Right lobe of liver (tissue), 6 donors: Measurements from ENCODE around the gene FAM3A. TPM values are rescaled to one million over a fixed set of nuclear protein-coding genes. Genes with fewer than 3 reads are reported as not detected.
"Not testable (repeated sequence)": the region's sequence is repeated elsewhere in the genome, so short reads cannot be mapped to it uniquely, and the experiment has no call there.

Experiments
- ATAC-seq, 4 donors: fragments of 200-7000 bp; cut with Tn5 transposase; one replicate each; pipeline ENCODE4 v1.9.1; 2020; ENCODE audit warnings: mild to moderate bottlenecking in 4 of 4, moderate library complexity in 4 of 4
- DNase-seq, 3 donors: peaks; one replicate each; pipeline ENCODE4 v3.0.0-alpha.2; 2020
- H3K27ac ChIP-seq, 3 donors: fragments of 200-600 bp; one replicate each; pipeline ENCODE4 v1.8.0; 2022
- H3K27me3 ChIP-seq, 2 donors: fragments of 200-600 bp; one replicate each; pipeline ENCODE4 v1.8.0; 2022
- H3K36me3 ChIP-seq, 4 donors: fragments of 200-600 bp; sonication (generic) in 1 of 4; one replicate each; pipeline versions ENCODE4 v1.5.1 to v1.8.0; 2017 to 2022; ENCODE audit warnings: control low read depth in 1 of 4
- H3K4me1 ChIP-seq, 4 donors: fragments of 200-600 bp; sonication (generic) in 1 of 4; one replicate each; pipeline versions ENCODE4 v1.5.1 to v1.8.0; 2017 to 2022; ENCODE audit warnings: control low read depth in 1 of 4
- H3K4me3 ChIP-seq, 3 donors: fragments of 200-600 bp; one replicate each; pipeline ENCODE4 v1.8.0; 2022
- H3K9me3 ChIP-seq, 4 donors: fragments of 200-600 bp; sonication (generic) in 1 of 4; one replicate each; pipeline versions ENCODE4 v1.5.1 to v1.8.0; 2017 to 2022; ENCODE audit warnings: control low read depth in 1 of 4
- POLR2A ChIP-seq: fragments of 450-650 bp; IDR thresholded peaks from one replicate; pipeline ENCODE4 v1.6.1; 2017; ENCODE audit warnings: antibody characterized with exemption, mild to moderate bottlenecking
- WGBS: methylation state at CpG from one replicate; pipeline ENCODE4 v1.1.6; 2018; ENCODE audit warnings: low coverage, low lambda C conversion rate; ENCODE audit not compliant: insufficient coverage; ENCODE audit errors: missing lambda C conversion rate; 5-methylcytosine and 5-hydroxymethylcytosine counted together
- intact Hi-C, 2 donors: fragments of 100-400 bp; cut with DNase I; formaldehyde crosslinking; loops; one replicate each; pipeline versions ENCODE4 v1.11.2 to v1.14.1; 2022
- total RNA-seq, 6 experiments: library from RNA; depleted of rRNA in 2 of 6; stranded (reverse); fragments of >200 nt in 2 of 6; fragmentation: NEBNext Ultra II Directional in 3 of 6; extraction: Animal tissue kit (Norgen Biotek cat#: 25700) in 3 of 6; gene quantifications; one replicate each; pipeline versions ENCODE4 v1.1.0 to v1.2.4, GENCODE V29; 2016 to 2023
- TF ChIP-seq, protein P1 (sequence below), 4 donors: fragments of 200-600 bp in 3 of 4; fragments of 450-650 bp in 1 of 4; IDR thresholded peaks; one replicate each; pipeline versions ENCODE4 v1.5.1 to v1.8.0; 2016 to 2022; ENCODE audit warnings: antibody characterized with exemption in 4 of 4, mild to moderate bottlenecking in 2 of 4
- donor health status: DM: no; HTN: yes; CAD: no.
- donor health status: DM: no; HTN: no; CAD: no.
- donor health status: DM: no; HTN: no; CAD: no.
- donor health status: DM: no; HTN: yes; CAD: no.
- donor health status: DM: no; HTN: yes; CAD: no.

FAM3A gene
- total RNA-seq, 6 experiments from 2014 or later, result 23.5 to 44.2 (median 34.9) TPM

DNA sequence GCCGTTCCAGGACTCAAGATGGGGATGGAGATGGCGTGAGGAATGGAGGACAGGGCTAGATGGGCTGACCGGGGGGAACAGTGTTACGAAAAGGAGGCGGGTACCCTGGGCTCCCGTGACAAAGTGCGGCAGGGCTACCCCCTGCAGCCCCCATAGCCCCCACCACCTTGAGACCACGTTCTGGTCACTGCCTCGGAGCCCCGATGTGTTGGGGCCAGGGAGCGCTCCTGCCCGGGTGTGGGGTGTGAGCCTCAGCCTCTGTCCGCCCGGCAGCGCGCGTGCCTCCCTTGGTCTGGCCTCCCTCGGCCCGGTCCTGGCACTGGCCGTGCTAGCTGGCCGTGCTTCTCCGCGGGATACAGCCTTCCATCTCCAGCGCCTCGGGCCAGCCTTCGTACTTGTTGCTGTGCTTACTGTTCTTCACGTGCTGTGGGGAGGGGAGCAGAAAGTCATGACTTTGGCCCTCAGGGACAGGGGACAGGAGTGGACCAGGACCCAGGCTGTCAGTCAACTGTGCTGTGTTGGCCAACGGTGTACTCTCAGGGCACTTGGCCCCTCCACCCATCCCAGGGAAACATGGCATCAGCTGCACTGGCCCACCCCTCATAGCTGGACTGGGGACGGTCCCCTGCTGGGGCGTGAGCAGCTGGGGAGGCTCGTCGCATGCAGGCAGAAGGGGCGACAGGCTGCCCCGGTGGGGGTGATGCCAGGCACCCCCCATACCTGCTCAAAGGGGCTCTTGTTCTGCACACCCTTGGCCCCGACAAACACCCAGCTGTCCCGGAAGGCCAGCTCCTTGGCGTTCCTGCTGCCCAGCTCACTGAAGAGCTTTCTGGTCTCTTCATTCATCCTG lies 9.3 kb downstream of the FAM3A start:
- no peak overlapping the region for H3K4me3 ChIP-seq
- H3K27me3 ChIP-seq, result no peaks in the 10 kb centered on the region
- H3K27ac ChIP-seq, result no peak overlapping the region
- no peaks in the 10 kb centered on the region for H3K4me1 ChIP-seq
- intact Hi-C loops, result no loop called here
- H3K36me3 ChIP-seq, result peaks cover 0 to 7% (median 0%) of the 10 kb centered on the region in 4 donors
- no peaks in the 10 kb centered on the region for H3K9me3 ChIP-seq
- TF ChIP-seq, protein P1, sequence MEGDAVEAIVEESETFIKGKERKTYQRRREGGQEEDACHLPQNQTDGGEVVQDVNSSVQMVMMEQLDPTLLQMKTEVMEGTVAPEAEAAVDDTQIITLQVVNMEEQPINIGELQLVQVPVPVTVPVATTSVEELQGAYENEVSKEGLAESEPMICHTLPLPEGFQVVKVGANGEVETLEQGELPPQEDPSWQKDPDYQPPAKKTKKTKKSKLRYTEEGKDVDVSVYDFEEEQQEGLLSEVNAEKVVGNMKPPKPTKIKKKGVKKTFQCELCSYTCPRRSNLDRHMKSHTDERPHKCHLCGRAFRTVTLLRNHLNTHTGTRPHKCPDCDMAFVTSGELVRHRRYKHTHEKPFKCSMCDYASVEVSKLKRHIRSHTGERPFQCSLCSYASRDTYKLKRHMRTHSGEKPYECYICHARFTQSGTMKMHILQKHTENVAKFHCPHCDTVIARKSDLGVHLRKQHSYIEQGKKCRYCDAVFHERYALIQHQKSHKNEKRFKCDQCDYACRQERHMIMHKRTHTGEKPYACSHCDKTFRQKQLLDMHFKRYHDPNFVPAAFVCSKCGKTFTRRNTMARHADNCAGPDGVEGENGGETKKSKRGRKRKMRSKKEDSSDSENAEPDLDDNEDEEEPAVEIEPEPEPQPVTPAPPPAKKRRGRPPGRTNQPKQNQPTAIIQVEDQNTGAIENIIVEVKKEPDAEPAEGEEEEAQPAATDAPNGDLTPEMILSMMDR (IDR thresholded peaks at IDR 0.05), result no peak
- ATAC-seq (peak in 1 of 4 donors; percentile 12), DNase-seq (no peak)
- 73% methylated on average over 2 of the region's 37 CpGs for WGBS

DNA sequence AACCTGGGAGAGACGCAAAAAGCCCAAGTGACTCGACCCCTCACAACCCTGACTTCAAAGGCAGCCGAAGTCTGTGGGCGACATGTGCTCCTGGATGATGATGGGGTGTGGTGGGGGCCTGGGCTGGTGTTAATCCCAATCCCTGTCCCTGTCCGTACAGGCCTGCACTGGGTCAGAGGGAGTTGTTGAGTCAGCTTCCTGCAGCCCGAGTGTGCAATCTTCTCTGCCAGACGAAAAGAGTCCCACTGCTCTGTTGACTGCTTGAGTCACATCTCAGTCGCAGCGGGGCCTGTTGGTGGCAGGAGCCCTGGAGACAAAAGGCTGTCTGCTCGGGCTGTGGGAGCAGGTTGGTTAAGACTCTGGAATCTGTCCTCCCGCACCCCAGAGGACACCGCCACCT lies 10.3 kb downstream of the FAM3A start:
- no peaks in the 10 kb centered on the region for H3K27me3 ChIP-seq
- ATAC-seq (peak in 2 of 4 donors; percentile 33 to 42), DNase-seq (no peak)
- peaks cover 0 to 7% (median 0%) of the 10 kb centered on the region in 4 donors for H3K36me3 ChIP-seq
- H3K9me3 ChIP-seq, result no peaks in the 10 kb centered on the region
- no peak overlapping the region for H3K27ac ChIP-seq
- H3K4me3 ChIP-seq, result no peak overlapping the region
- no peaks in the 10 kb centered on the region for H3K4me1 ChIP-seq
- intact Hi-C loops, result no loop called here
- WGBS, result 79% methylated on average over 2 of the region's 12 CpGs
- TF ChIP-seq, protein P1 (IDR thresholded peaks at IDR 0.05), result no peak
- no peak for TF ChIP-seq POLR2A

- DNase-seq (no peak), ATAC-seq (no peak)
- 79% methylated on average over 2 of the region's 3 CpGs for WGBS
- Histone ChIP-seq H3K27ac (no peak overlapping the region), H3K9me3 (no peaks in the 10 kb centered on the region), H3K4me3 (no peak overlapping the region), H3K4me1 (no peaks in the 10 kb centered on the region), H3K36me3 (peaks cover 0 to 7% (median 0%) of the 10 kb centered on the region in 4 donors), H3K27me3 (no peaks in the 10 kb centered on the region)
- intact Hi-C loops, result no loop called here
- TF ChIP-seq, protein P1 (IDR thresholded peaks at IDR 0.05), result no peak
- TF ChIP-seq POLR2A, result no peak
Observed at GRCh38 chrX:154502989-154503388, 13.0 kb downstream of the FAM3A start.

GRCh38 chrX:154502098-154502497 lies 13.9 kb downstream of the FAM3A start:
- intact Hi-C loops, result no loop called here
- H3K4me3 ChIP-seq, result no peak overlapping the region
- peaks cover 0 to 4% (median 0%) of the 10 kb centered on the region in 4 donors for H3K36me3 ChIP-seq
- peaks cover 0 to 4% of the 10 kb centered on the region in 2 donors for H3K27me3 ChIP-seq
- TF ChIP-seq POLR2A, result no peak
- TF ChIP-seq, protein P1 (IDR thresholded peaks at IDR 0.05), result no peak
- DNase-seq (no peak), ATAC-seq (no peak)
- no peak overlapping the region for H3K27ac ChIP-seq
- WGBS, result 84% methylated on average over 7 of the region's 8 CpGs
- H3K4me1 ChIP-seq, result no peaks in the 10 kb centered on the region
- H3K9me3 ChIP-seq, result no peaks in the 10 kb centered on the region

GRCh38 chrX:154501423-154501822 lies 14.6 kb downstream of the FAM3A start:
- H3K9me3 ChIP-seq, H3K36me3 ChIP-seq, H3K27ac ChIP-seq, intact Hi-C loops, ATAC-seq, H3K27me3 ChIP-seq, DNase-seq, H3K4me3 ChIP-seq, H3K4me1 ChIP-seq: not testable (repeated sequence)
- 79% methylated on average over 5 of the region's 7 CpGs for WGBS

DNA sequence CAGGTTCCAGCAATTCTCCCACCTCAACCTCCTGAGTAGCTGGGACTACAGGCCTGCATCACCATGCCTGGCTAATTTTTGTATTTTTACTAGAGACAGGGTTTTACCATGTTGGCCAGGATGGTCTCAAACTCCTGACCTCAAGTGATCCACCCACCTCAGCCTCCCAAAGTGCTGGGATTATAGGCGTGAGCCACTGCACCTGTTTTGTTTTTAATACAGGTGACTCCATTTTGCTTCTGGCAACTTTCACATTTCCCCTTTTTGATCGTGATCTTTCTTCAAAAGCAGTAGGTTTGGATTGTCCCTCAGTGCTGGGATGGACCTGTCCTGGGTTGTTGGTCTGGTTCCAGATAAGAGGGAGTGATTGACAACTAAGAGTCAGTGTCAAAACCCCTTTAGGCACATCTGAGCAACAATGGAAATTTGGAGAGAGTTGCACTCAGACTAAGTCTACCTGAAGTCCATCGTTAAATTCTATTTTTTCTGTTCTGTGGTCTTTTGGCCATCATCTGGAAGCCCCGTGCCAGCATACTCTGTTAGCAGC lies 19.4 kb downstream of the FAM3A start:
- H3K36me3 ChIP-seq, H3K27ac ChIP-seq, H3K9me3 ChIP-seq, H3K27me3 ChIP-seq, H3K4me3 ChIP-seq, H3K4me1 ChIP-seq, ATAC-seq, intact Hi-C loops, DNase-seq: not testable (repeated sequence)
- WGBS, result 68% methylated on average over 4 of the region's 4 CpGs
